NT2/D1 (cell line): ENCODE measurements around the gene APOOL.

ENCODE experiments used
- SUZ12 ChIP-seq: IDR thresholded peaks from 2 replicates; pipeline ENCODE4 v1.6.1; 2011; ENCODE audit not compliant: insufficient read length, insufficient read depth; ENCODE audit errors: extremely low read depth
- ZNF274 ChIP-seq: IDR thresholded peaks from 2 replicates; pipeline ENCODE4 v1.6.1; 2011; ENCODE audit warnings: mild to moderate bottlenecking, low read depth, low read length

- TF ChIP-seq SUZ12 (no peak), ZNF274 (no peak)
Measured at GRCh38 chrX:85111347-85111746, 107.7 kb downstream of the APOOL start.
